Left lung (tissue), 10 donors: ENCODE measurements around the gene CASKIN2. TPM values are rescaled to one million over a fixed set of nuclear protein-coding genes. Genes with fewer than 3 reads are reported as not detected.
"Not testable (repeated sequence)": the region's sequence is repeated elsewhere in the genome, so short reads cannot be mapped to it uniquely, and the experiment has no call there.

ENCODE experiments used
- ATAC-seq: fragments of 200-7000 bp; cut with Tn5 transposase; one replicate; pipeline ENCODE4 v1.9.1; 2020; ENCODE audit warnings: moderate library complexity
- DNase-seq, 4 donors: peaks; one replicate each; pipeline ENCODE4 v3.0.0-alpha.2; 2013 to 2020
- H3K27ac ChIP-seq, 2 donors: fragments of 200-600 bp; sonication (generic) in 1 of 2; one replicate each; pipeline versions ENCODE4 v1.5.0 to v1.8.0; 2020 to 2021
- H3K27me3 ChIP-seq, 2 donors: fragments of 200-600 bp; sonication (generic) in 1 of 2; one replicate each; pipeline versions ENCODE4 v1.5.0 to v1.8.0; 2020 to 2021
- H3K36me3 ChIP-seq, 2 donors: fragments of 200-600 bp; sonication (generic) in 1 of 2; one replicate each; pipeline versions ENCODE4 v1.5.0 to v1.8.0; 2020 to 2021
- H3K4me1 ChIP-seq, 2 donors: fragments of 200-600 bp; one replicate each; pipeline ENCODE4 v1.8.0; 2021
- H3K4me3 ChIP-seq, 2 donors: fragments of 200-600 bp; sonication (generic) in 1 of 2; one replicate each; pipeline versions ENCODE4 v1.5.0 to v1.8.0; 2020 to 2021; ENCODE audit warnings: mild to moderate bottlenecking in 1 of 2
- H3K9me3 ChIP-seq, 2 donors: fragments of 200-600 bp; sonication (generic) in 1 of 2; one replicate each; pipeline versions ENCODE4 v1.5.0 to v1.8.0; 2020 to 2021
- CTCF ChIP-seq, 2 donors: fragments of 200-600 bp; sonication (generic) in 1 of 2; IDR thresholded peaks; one replicate each; pipeline versions ENCODE4 v1.5.0 to v1.8.0; 2021; ENCODE audit warnings: antibody characterized with exemption in 2 of 2
- intact Hi-C, 2 donors: fragments of 100-400 bp; cut with DNase I; formaldehyde crosslinking; loops; one replicate each; pipeline versions ENCODE4 v1.11.2 to v1.14.2; 2022
- polyA plus RNA-seq, 6 donors: library from polyadenylated mRNA; unstranded; fragments of 120-200 nt; gene quantifications; one replicate each; pipeline ENCODE4 v1.2.1, GENCODE V29; 2013; ENCODE audit not compliant: insufficient read length in 6 of 6
- total RNA-seq, 2 donors: library from RNA; stranded (reverse); fragmentation: NEBNext Ultra II Directional; extraction: Animal tissue kit (Norgen Biotek cat#: 25700); gene quantifications; one replicate each; pipeline ENCODE4 v1.2.1, GENCODE V29; 2021
- donor health status: DM: no; HTN: yes; CAD: no.
- donor health status: DM: no; HTN: no; CAD: no.

CASKIN2 gene
- total and polyA plus RNA-seq, 8 donors, result 17.9 to 74.4 (median 28.6) TPM

GRCh38 chr17:75457047-75457654, 58.2 kb downstream of the CASKIN2 start:
- H3K27me3 ChIP-seq, result no peaks in the 10 kb centered on the region
- intact Hi-C loops, result no loop called here
- DNase-seq, result peak in 3 of 4 donors; percentile 49 to 78 (median 69)
- H3K9me3 ChIP-seq, result no peaks in the 10 kb centered on the region
- H3K4me1 ChIP-seq, result peaks cover 4 to 47% of the 10 kb centered on the region in 2 donors
- H3K27ac ChIP-seq, result peak overlapping the region; percentile 74 to 92
- H3K36me3 ChIP-seq, result no peaks in the 10 kb centered on the region
- peak overlapping the region; percentile 82 to 89 for H3K4me3 ChIP-seq
- peak; percentile 48 for ATAC-seq
- TF ChIP-seq CTCF (IDR thresholded peaks at IDR 0.05), result no peak

- Histone ChIP-seq H3K9me3 (no peaks in the 10 kb centered on the region), H3K4me1 (peaks cover 4 to 47% of the 10 kb centered on the region in 2 donors), H3K4me3 (peak within 1 kb of the TSS; percentile 82 to 89), H3K36me3 (no peaks in the 10 kb centered on the region), H3K27me3 (no peaks in the 10 kb centered on the region), H3K27ac (peak within 1 kb of the TSS; percentile 74 to 92)
- ATAC-seq (peak; percentile 97), DNase-seq (peak; percentile 94 to 98 (median 96))
- no peak for TF ChIP-seq CTCF (IDR thresholded peaks at IDR 0.05)
- intact Hi-C loops, result no loop called here
Observed at GRCh38 chr17:75456417-75457046, 58.8 kb downstream of the CASKIN2 start, which contains the start of gene TMEM94. TSS of gene TMEM94 (plus strand) at chr17:75456635. CDS start at chr17:75471906, 15,271 bp downstream.

GRCh38 chr17:75456039-75456416, 59.3 kb downstream of the CASKIN2 start:
- Histone ChIP-seq H3K36me3 (no peaks in the 10 kb centered on the region), H3K4me1 (peaks cover 4 to 45% of the 10 kb centered on the region in 2 donors), H3K9me3 (no peaks in the 10 kb centered on the region), H3K27me3 (no peaks in the 10 kb centered on the region), H3K4me3 (peak overlapping the region; percentile 82 to 89), H3K27ac (peak overlapping the region; percentile 74 to 92)
- DNase-seq, result no peak
- intact Hi-C loops, result no loop called here
- peak; percentile 31 for ATAC-seq
- TF ChIP-seq CTCF (IDR thresholded peaks at IDR 0.05), result no peak

- H3K36me3 ChIP-seq, H3K4me3 ChIP-seq, H3K27me3 ChIP-seq, ATAC-seq, intact Hi-C loops, H3K9me3 ChIP-seq, DNase-seq, H3K27ac ChIP-seq: not testable (repeated sequence)
- H3K4me1 ChIP-seq, result peaks cover 4 to 32% of the 10 kb centered on the region in 2 donors
Observed at GRCh38 chr17:75454672-75455071, 60.7 kb downstream of the CASKIN2 start.

GRCh38 chr17:75454193-75454592, 61.1 kb downstream of the CASKIN2 start:
- DNase-seq (no peak), ATAC-seq (no peak)
- no peaks in the 10 kb centered on the region for H3K36me3 ChIP-seq
- peaks cover 4 to 27% of the 10 kb centered on the region in 2 donors for H3K4me1 ChIP-seq
- intact Hi-C loops, result no loop called here
- H3K4me3 ChIP-seq, result no peak overlapping the region
- no peak overlapping the region for H3K27ac ChIP-seq
- no peaks in the 10 kb centered on the region for H3K9me3 ChIP-seq
- no peaks in the 10 kb centered on the region for H3K27me3 ChIP-seq
- TF ChIP-seq CTCF (IDR thresholded peaks at IDR 0.05), result no peak
